SK-N-SH (cell line): ENCODE measurements around the gene GMFB. TPM values are rescaled to one million over a fixed set of nuclear protein-coding genes. Genes with fewer than 3 reads are reported as not detected.
A peak's percentile ranks its signal among the peaks of the same experiment; 100 is the strongest.

Experiments
- CTCF ChIA-PET: fragments of 300-600, 350-600 bp; formaldehyde crosslinking; extraction: SDS; loops from one replicate; lab custom pipeline; 2021; lab: Yijun Ruan, JAX
- POLR2A ChIA-PET: fragments of 350-600 bp; sonication (Branson Sonifier 250); formaldehyde crosslinking; extraction: SDS; loops from one replicate; lab custom pipeline; 2020; ENCODE audit warnings: antibody characterized with exemption, inconsistent platforms; lab: Yijun Ruan, JAX
- DNase-seq: peaks from one replicate; pipeline ENCODE4 v3.0.0; 2012
- H2AFZ ChIP-seq: fragments of 200-600 bp; sonication (generic); 2 replicates; pipeline ENCODE4 v1.8.1; 2016; ENCODE audit warnings: antibody characterized with exemption, mild to moderate bottlenecking, low read depth
- H3F3A ChIP-seq: fragments of 200-600 bp; sonication (generic); replicated peaks from 2 replicates; pipeline ENCODE3; 2016; ENCODE audit warnings: antibody characterized with exemption, mild to moderate bottlenecking; ENCODE audit not compliant: insufficient read depth
- H3K27ac ChIP-seq, 2 experiments: fragments of 200-500 bp in 1 of 2; fragments of 200-600 bp in 1 of 2; sonication (Bioruptor generic) in 1 of 2; sonication (generic), shearing (Covaris generic) in 1 of 2; 2 replicates each; pipeline versions ENCODE4 v1.5.1 to v1.6.1; 2014 to 2016; ENCODE audit warnings: low read depth in 2 of 2, inconsistent platforms in 1 of 2, low read length in 1 of 2, mild to moderate bottlenecking in 1 of 2, mixed read lengths in 1 of 2
- H3K27me3 ChIP-seq: fragments of 200-600 bp; sonication (generic), shearing (Covaris generic); 2 replicates; pipeline ENCODE4 v1.6.1; 2016; ENCODE audit warnings: mixed run types; ENCODE audit not compliant: insufficient read depth
- H3K36me3 ChIP-seq, 2 experiments: fragments of 200-500 bp in 1 of 2; fragments of 200-600 bp in 1 of 2; sonication (Bioruptor generic) in 1 of 2; sonication (generic) in 1 of 2; replicated peaks in 1 of 2; 2 replicates each; pipeline versions ENCODE3 to v1.5.1; 2014 to 2016; ENCODE audit warnings: low read length in 1 of 2, mild to moderate bottlenecking in 1 of 2; ENCODE audit not compliant: insufficient read depth in 2 of 2, control insufficient read depth in 1 of 2
- H3K4me1 ChIP-seq, 2 experiments: fragments of 200-500 bp in 1 of 2; fragments of 200-600 bp in 1 of 2; sonication (Bioruptor generic) in 1 of 2; sonication (generic), shearing (Covaris generic) in 1 of 2; 2 replicates each; pipeline versions ENCODE4 v1.5.1 to v1.6.1; 2014 to 2016; ENCODE audit warnings: low read depth in 1 of 2, low read length in 1 of 2, mixed run types in 1 of 2; ENCODE audit not compliant: insufficient read depth in 2 of 2, control insufficient read depth in 1 of 2
- H3K4me2 ChIP-seq: fragments of 200-600 bp; sonication (generic), shearing (Covaris generic); 2 replicates; pipeline ENCODE4 v1.6.1; 2017; ENCODE audit warnings: mixed run types
- H3K4me3 ChIP-seq, 2 experiments: fragments of 200-500 bp in 1 of 2; fragments of 200-600 bp in 1 of 2; sonication (Bioruptor generic) in 1 of 2; sonication (generic), shearing (Covaris generic) in 1 of 2; 2 replicates each; pipeline versions ENCODE4 v1.5.1 to v1.8.1; 2014 to 2016; ENCODE audit warnings: low read depth in 2 of 2, inconsistent platforms in 1 of 2, low read length in 1 of 2, mild to moderate bottlenecking in 1 of 2, mixed read lengths in 1 of 2, moderate library complexity in 1 of 2
- H3K79me2 ChIP-seq: fragments of 200-600 bp; sonication (generic); 2 replicates; pipeline ENCODE4 v1.8.1; 2017; ENCODE audit warnings: mild to moderate bottlenecking; ENCODE audit not compliant: insufficient read depth
- H3K9ac ChIP-seq: fragments of 200-600 bp; sonication (generic); 2 replicates; pipeline ENCODE4 v1.6.1; 2017; ENCODE audit warnings: mixed run types
- H3K9me2 ChIP-seq: fragments of 200-600 bp; sonication (generic); 2 replicates; pipeline ENCODE4 v1.6.1; 2017; ENCODE audit warnings: mixed run types
- H3K9me3 ChIP-seq: fragments of 200-600 bp; sonication (generic); 2 replicates; pipeline ENCODE4 v1.6.1; 2017; ENCODE audit warnings: mixed run types, mild to moderate bottlenecking, moderate library complexity
- H4K20me1 ChIP-seq: fragments of 200-600 bp; sonication (generic); 2 replicates; pipeline ENCODE4 v1.6.1; 2017; ENCODE audit warnings: mild to moderate bottlenecking, mixed run types; ENCODE audit not compliant: insufficient read depth
- CHD2 ChIP-seq: fragments of 150-350 bp; IDR thresholded peaks from 2 replicates; pipeline ENCODE4 v1.6.1; 2018; ENCODE audit warnings: low read length; ENCODE audit not compliant: partially characterized antibody
- CTCF ChIP-seq: fragments of 200-600 bp; sonication (generic); IDR thresholded peaks from 2 replicates; pipeline ENCODE4 v1.6.1; 2017; ENCODE audit warnings: antibody characterized with exemption, mild to moderate bottlenecking, moderate library complexity
- ELF1 ChIP-seq: IDR thresholded peaks from 2 replicates; pipeline ENCODE4 v1.4.0; 2012
- EP300 ChIP-seq, 2 experiments: IDR thresholded peaks; 2 replicates each; pipeline versions ENCODE4 v1.4.0 to v1.6.1; 2012; ENCODE audit warnings: borderline replicate concordance in 1 of 2, low read depth in 1 of 2, low read length in 1 of 2
- FOSL2 ChIP-seq: IDR thresholded peaks from 2 replicates; pipeline ENCODE4 v1.4.0; 2012; ENCODE audit warnings: low read depth, mild to moderate bottlenecking, moderate library complexity, borderline replicate concordance
- MAX ChIP-seq: IDR thresholded peaks from 2 replicates; pipeline ENCODE4 v1.4.0; 2012; ENCODE audit warnings: low read depth
- MEF2A ChIP-seq: IDR thresholded peaks from 2 replicates; pipeline ENCODE4 v1.4.0; 2012; ENCODE audit warnings: low read depth, borderline replicate concordance
- MXI1 ChIP-seq: IDR thresholded peaks from 2 replicates; pipeline ENCODE4 v1.6.1; 2012; ENCODE audit warnings: mild to moderate bottlenecking, low read depth, low read length, improper control_type of control experiment
- PBX3 ChIP-seq: IDR thresholded peaks from 2 replicates; pipeline ENCODE4; 2012
- POLR2AphosphoS5 ChIP-seq: IDR thresholded peaks from 2 replicates; pipeline ENCODE4 v1.6.1; 2012; ENCODE audit warnings: low read depth, low read length
- RAD21 ChIP-seq: IDR thresholded peaks from 2 replicates; pipeline ENCODE4 v1.6.1; 2012; ENCODE audit warnings: mild to moderate bottlenecking, low read length
- RCOR1 ChIP-seq: fragments of 150-350 bp; IDR thresholded peaks from 2 replicates; pipeline ENCODE4 v1.6.1; 2017; ENCODE audit warnings: antibody characterized with exemption, low read length
- REST ChIP-seq: IDR thresholded peaks from 2 replicates; pipeline ENCODE4 v1.6.1; 2012; ENCODE audit warnings: mild to moderate bottlenecking, low read depth, low read length, moderate library complexity
- RFX5 ChIP-seq: IDR thresholded peaks from 2 replicates; pipeline ENCODE4 v1.6.1; 2012; ENCODE audit warnings: mild to moderate bottlenecking, improper control_type of control experiment, low read length
- SIN3A ChIP-seq: IDR thresholded peaks from 2 replicates; pipeline ENCODE4 v1.6.1; 2012; ENCODE audit warnings: low read depth, mild to moderate bottlenecking, low read length, moderate library complexity, borderline replicate concordance
- SMC3 ChIP-seq: IDR thresholded peaks from 2 replicates; pipeline ENCODE4 v1.6.1; 2012; ENCODE audit warnings: low read depth, low read length, improper control_type of control experiment
- TAF1 ChIP-seq: IDR thresholded peaks from 2 replicates; pipeline ENCODE4 v1.6.1; 2012; ENCODE audit warnings: low read depth, mild to moderate bottlenecking, low read length, moderate library complexity, borderline replicate concordance
- TCF12 ChIP-seq: IDR thresholded peaks from 2 replicates; pipeline ENCODE4 v1.4.0; 2012
- YY1 ChIP-seq: IDR thresholded peaks from 2 replicates; pipeline ENCODE4 v1.4.0; 2012; ENCODE audit warnings: low read depth, mild to moderate bottlenecking
- ZBTB33 ChIP-seq: IDR thresholded peaks from 2 replicates; pipeline ENCODE4 v1.4.0; 2012; ENCODE audit warnings: low read depth, borderline replicate concordance
- WGBS: methylation state at CpG from one replicate; pipeline ENCODE4 v1.1.6; 2017; ENCODE audit warnings: low lambda C conversion rate; 5-methylcytosine and 5-hydroxymethylcytosine counted together
- polyA plus RNA-seq, 3 experiments: library from polyadenylated mRNA; depleted of rRNA; stranded (reverse); fragments of >200 nt; gene quantifications; 2 replicates each; pipeline ENCODE4 v1.2.3, GENCODE V29; 2012

Gene GMFB
- polyA plus RNA-seq, 1 of the 3 experiments (the other 2 are of a cell fraction), result 9.4 TPM

- peak; percentile 97 for DNase-seq
- peak within 1 kb of the TSS; percentile 58 to 76; a peak in 3 of 4 replicates for H3K27ac ChIP-seq
- TF ChIP-seq ZBTB33, result peak; percentile 89
- peak; percentile 43; the same call in 1 of the 2 replicates for TF ChIP-seq RFX5
- peak; percentile 12; the same call in 1 of the 2 replicates for TF ChIP-seq RAD21
- TF ChIP-seq MXI1, result peak; percentile 66; the same call in 1 of the 2 replicates
- TF ChIP-seq MEF2A, result no peak
- peak; percentile 34 for TF ChIP-seq REST
- TF ChIP-seq MAX, result peak; percentile 69; the same call in 1 of the 2 replicates
- TF ChIP-seq EP300 (IDR thresholded peaks at IDR 0.05; ENCODE audit: borderline replicate concordance in 1 of 2, low read depth in 1 of 2, low read length in 1 of 2), result 0 out of 4 replicates have a peak, but pooled peaks of 1 of the 2 experiments have one; percentile 11
- no peak for TF ChIP-seq FOSL2
- peak; percentile 95 for TF ChIP-seq CHD2
- 0 out of 2 replicates have a peak, but pooled peaks have one; percentile 21 for TF ChIP-seq YY1
- no peak; the same call in 1 of the 2 replicates for TF ChIP-seq SMC3
- peak; percentile 72 for TF ChIP-seq RCOR1
- TF ChIP-seq SIN3A, result peak; percentile 74; the same call in 1 of the 2 replicates
- TF ChIP-seq POLR2AphosphoS5, result peak; percentile 83
- TF ChIP-seq CTCF, result peak; percentile 44
- TF ChIP-seq ELF1, result peak; percentile 49; the same call in 1 of the 2 replicates
- TF ChIP-seq PBX3, result peak; percentile 92
- no peak for TF ChIP-seq TCF12
- peak; percentile 66 for TF ChIP-seq TAF1
- H3F3A ChIP-seq, result no peaks in the 10 kb centered on the region
- H3K4me2 ChIP-seq, result peak within 1 kb of the TSS; percentile 75
- H3K9me2 ChIP-seq, result no peaks in the 10 kb centered on the region
- CTCF ChIA-PET, result interaction anchor here (0.7 to 2.1 kb wide), 9 partner anchors 11 to 308 kb away, joined by 3 to 6 read pairs (median 3); no protein-coding TSS in a partner anchor
- peak within 1 kb of the TSS; percentile 76 to 99 for H3K4me3 ChIP-seq
- peak within 1 kb of the TSS; percentile 88 for H3K9ac ChIP-seq
- no peaks in the 10 kb centered on the region for H3K27me3 ChIP-seq
- H3K36me3 ChIP-seq, result peaks cover 2 to 10% of the 10 kb centered on the region in 2 experiments
- 2% methylated on average over 27 of the region's 66 CpGs for WGBS
- H2AFZ ChIP-seq, result peak within 1 kb of the TSS; percentile 94
- H3K9me3 ChIP-seq, result no peaks in the 10 kb centered on the region
- peaks cover 51% of the 10 kb centered on the region for H3K79me2 ChIP-seq
- H4K20me1 ChIP-seq, result no peaks in the 10 kb centered on the region
- H3K4me1 ChIP-seq, result peaks cover 7 to 9% of the 10 kb centered on the region in 2 experiments; a peak in 3 of 4 replicates
- POLR2A ChIA-PET, result interaction anchor here (0.5 to 0.9 kb wide), 2 partner anchors 263 to 303 kb away, joined by 3 to 4 read pairs; no protein-coding TSS in a partner anchor
These were observed 21.0 kb upstream of the GMFB start, which contains the start of gene CGRRF1 for GRCh38 chr14:54509546-54510501. Gene CGRRF1 (plus strand): TSS chr14:54509906. CDS start chr14:54509960, 54 bp downstream.
